Keratinocyte (primary cell): Measurements from ENCODE around the gene BRPF1. TPM values are rescaled to one million over a fixed set of nuclear protein-coding genes. Genes with fewer than 3 reads are reported as not detected.

Experiments used
- DNase-seq: peaks from one replicate; pipeline ENCODE4 v3.0.0-alpha.2; 2011; ENCODE audit warnings: low read depth, missing footprints, low spot score
- FAIRE-seq: peaks from 2 replicates; lab custom pipeline; 2011; peaks lifted over from hg19 to GRCh38; lab: Jason Lieb, UNC
- H2AFZ ChIP-seq: 2 replicates; pipeline ENCODE4 v1.6.0; 2012; ENCODE audit warnings: low read length, control low read depth, inconsistent platforms; ENCODE audit not compliant: control insufficient read depth
- H3K27ac ChIP-seq: 2 replicates; pipeline ENCODE4 v1.5.1; 2011; ENCODE audit warnings: low read length; ENCODE audit not compliant: control insufficient read depth, insufficient read depth
- H3K27me3 ChIP-seq: 3 replicates; pipeline ENCODE4 v1.6.0; 2011; ENCODE audit warnings: low read length; ENCODE audit not compliant: control insufficient read depth, insufficient read depth; ENCODE audit errors: extremely low read depth
- H3K36me3 ChIP-seq, 2 experiments: 2 replicates in 1 of 2; 3 replicates in 1 of 2; pipeline ENCODE4 v1.5.1; 2011; ENCODE audit warnings: low read length in 2 of 2, mild to moderate bottlenecking in 1 of 2; ENCODE audit not compliant: control insufficient read depth in 2 of 2, insufficient read depth in 2 of 2; ENCODE audit errors: extremely low read depth in 1 of 2
- H3K4me1 ChIP-seq: 3 replicates; pipeline ENCODE4 v1.5.1; 2011; ENCODE audit warnings: low read length; ENCODE audit not compliant: control insufficient read depth, insufficient read depth; ENCODE audit errors: extremely low read depth
- H3K4me2 ChIP-seq: 3 replicates; pipeline ENCODE4 v1.6.0; 2011; ENCODE audit warnings: low read depth, low read length; ENCODE audit not compliant: control insufficient read depth, insufficient read depth; ENCODE audit errors: extremely low read depth
- H3K4me3 ChIP-seq, 3 experiments: fragments of 200-600 bp in 1 of 3; sonication (generic) in 1 of 3; 2 replicates in 2 of 3; 3 replicates in 1 of 3; pipeline ENCODE4 v1.5.1; 2011 to 2016; ENCODE audit warnings: low read length in 3 of 3, mild to moderate bottlenecking in 3 of 3, control low read depth in 2 of 3, inconsistent platforms in 1 of 3, low read depth in 1 of 3, mixed read lengths in 1 of 3, mixed run types in 1 of 3, moderate library complexity in 1 of 3; ENCODE audit not compliant: control insufficient read depth in 2 of 3, insufficient read depth in 2 of 3; ENCODE audit errors: extremely low read depth in 1 of 3
- H3K79me2 ChIP-seq: 2 replicates; pipeline ENCODE4 v1.6.0; 2012; ENCODE audit warnings: low read length; ENCODE audit not compliant: control insufficient read depth, insufficient read depth
- H3K9ac ChIP-seq: 3 replicates; pipeline ENCODE4 v1.6.0; 2011; ENCODE audit warnings: low read length; ENCODE audit not compliant: control insufficient read depth, insufficient read depth; ENCODE audit errors: extremely low read depth
- H3K9me1 ChIP-seq: 3 replicates; pipeline ENCODE4 v1.6.0; 2011; ENCODE audit warnings: low read length; ENCODE audit not compliant: control insufficient read depth, insufficient read depth; ENCODE audit errors: extremely low read depth
- H3K9me3 ChIP-seq: 2 replicates; pipeline ENCODE4 v1.5.1; 2012; ENCODE audit warnings: low read depth, low read length; ENCODE audit not compliant: control insufficient read depth
- H4K20me1 ChIP-seq: 3 replicates; pipeline ENCODE4 v1.6.0; 2011; ENCODE audit warnings: low read length; ENCODE audit not compliant: control insufficient read depth, insufficient read depth; ENCODE audit errors: extremely low read depth
- CTCF ChIP-seq, 3 experiments: IDR thresholded peaks in 1 of 3; conservative IDR thresholded peaks in 1 of 3; optimal IDR thresholded peaks in 1 of 3; 2 replicates in 2 of 3; 3 replicates in 1 of 3; pipeline versions ENCODE3 to v1.5.1; 2011; ENCODE audit warnings: low read length in 3 of 3, mild to moderate bottlenecking in 3 of 3, moderate library complexity in 2 of 3, control low read depth in 1 of 3, inconsistent platforms in 1 of 3; ENCODE audit not compliant: insufficient read depth in 2 of 3; ENCODE audit errors: extremely low read depth in 1 of 3
- EZH2 ChIP-seq: IDR thresholded peaks from one replicate; pipeline ENCODE4 v1.6.1; 2012; ENCODE audit warnings: inconsistent platforms, mild to moderate bottlenecking, low read length, moderate library complexity
- dilution Hi-C: fragments of 300-500 bp; cut with MboI; formaldehyde crosslinking; loops from one replicate; pipeline ENCODE4 v1.7.0; 2020; ENCODE audit warnings: low sequenced_read_pairs; ENCODE audit not compliant: extremely low pct_ligation_motif_present
- polyA plus RNA-seq, 5 experiments: library from polyadenylated mRNA; depleted of rRNA in 3 of 5; stranded (reverse) in 3 of 5; stranded (forward) in 1 of 5; unstranded in 1 of 5; fragments of >200 nt; gene quantifications; 1 replicate in 1 of 5; 2 replicates in 3 of 5; 3 replicates in 1 of 5; pipeline versions ENCODE4 v1.2.1 to v1.2.3, GENCODE V29; 2011 to 2012; ENCODE audit warnings: missing spikeins in 2 of 5, low read depth in 1 of 5, low replicate concordance in 1 of 5

The BRPF1 gene
- polyA plus RNA-seq, 1 donor (not counting 4 experiments of a cell fraction or from before 2014, with no cell fraction given): 8.0 TPM

GRCh38 chr3:9794400-9794799 lies 62.9 kb downstream of the BRPF1 start:
- no peak for DNase-seq
- Histone ChIP-seq H3K9ac (no peak overlapping the region), H3K27me3 (no peaks in the 10 kb centered on the region), H3K9me1 (no peaks in the 10 kb centered on the region), H3K79me2 (peaks cover 59% of the 10 kb centered on the region), H2AFZ (no peak overlapping the region), H3K4me1 (peaks cover 14% of the 10 kb centered on the region), H3K36me3 (peaks cover 13 to 32% of the 10 kb centered on the region in 2 experiments), H3K4me2 (no peak overlapping the region), H3K9me3 (no peaks in the 10 kb centered on the region), H3K27ac (no peak overlapping the region), H4K20me1 (peaks cover 2% of the 10 kb centered on the region), H3K4me3 (no peak overlapping the region)
- no peak for FAIRE-seq
- dilution Hi-C loops: no loop called here
- TF ChIP-seq CTCF (optimal IDR thresholded peaks at IDR 0.05 in 1 of 3, IDR thresholded peaks at IDR 0.05 in 1 of 3, conservative IDR thresholded peaks at IDR 0.05 in 1 of 3; ENCODE audit: extremely low read depth in 1 of 3, insufficient read depth in 2 of 3, low read length in 3 of 3) (no peak), EZH2 (no peak)

- FAIRE-seq: no peak
- Histone ChIP-seq H3K4me3 (no peak overlapping the region), H3K4me1 (peaks cover 14% of the 10 kb centered on the region), H3K9ac (no peak overlapping the region), H3K27ac (no peak overlapping the region), H3K9me1 (no peaks in the 10 kb centered on the region), H3K4me2 (no peak overlapping the region), H2AFZ (no peak overlapping the region), H3K79me2 (peaks cover 59% of the 10 kb centered on the region), H3K27me3 (no peaks in the 10 kb centered on the region), H3K36me3 (peaks cover 17 to 32% of the 10 kb centered on the region in 2 experiments), H4K20me1 (peaks cover 2% of the 10 kb centered on the region), H3K9me3 (no peaks in the 10 kb centered on the region)
- DNase-seq: no peak
- dilution Hi-C loops: no loop called here
- no peak for TF ChIP-seq CTCF (optimal IDR thresholded peaks at IDR 0.05 in 1 of 3, IDR thresholded peaks at IDR 0.05 in 1 of 3, conservative IDR thresholded peaks at IDR 0.05 in 1 of 3; ENCODE audit: extremely low read depth in 1 of 3, insufficient read depth in 2 of 3, low read length in 3 of 3)
- TF ChIP-seq EZH2: no peak
Measured at GRCh38 chr3:9795207-9795606, 63.7 kb downstream of the BRPF1 start.
